CD4-positive, alpha-beta T cell treated with Interleukin-15 for 1 hour (primary cell): ENCODE results near the gene PITHD1.
"Not testable (repeated sequence)": the region's sequence is repeated elsewhere in the genome, so short reads cannot be mapped to it uniquely, and the experiment has no call there.

Experiments
- DNase-seq: peaks from one replicate; pipeline ENCODE4 v3.0.0-alpha.2; 2020

PITHD1 gene

GRCh38 chr1:23827717-23828116, 49.5 kb downstream of the PITHD1 start:
- DNase-seq, result no peak

GRCh38 chr1:23834156-23834555, 55.9 kb downstream of the PITHD1 start:
- DNase-seq, result not testable (repeated sequence)

GRCh38 chr1:23836037-23836436, 57.8 kb downstream of the PITHD1 start:
- DNase-seq, result no peak
